ENCODE data around the gene RASSF7. TPM values are rescaled to one million over a fixed set of nuclear protein-coding genes. Genes with fewer than 3 reads are reported as not detected.

The RASSF7 gene
- total RNA-seq, 1 donor from 2014 or later, result 12.8 TPM

DNA sequence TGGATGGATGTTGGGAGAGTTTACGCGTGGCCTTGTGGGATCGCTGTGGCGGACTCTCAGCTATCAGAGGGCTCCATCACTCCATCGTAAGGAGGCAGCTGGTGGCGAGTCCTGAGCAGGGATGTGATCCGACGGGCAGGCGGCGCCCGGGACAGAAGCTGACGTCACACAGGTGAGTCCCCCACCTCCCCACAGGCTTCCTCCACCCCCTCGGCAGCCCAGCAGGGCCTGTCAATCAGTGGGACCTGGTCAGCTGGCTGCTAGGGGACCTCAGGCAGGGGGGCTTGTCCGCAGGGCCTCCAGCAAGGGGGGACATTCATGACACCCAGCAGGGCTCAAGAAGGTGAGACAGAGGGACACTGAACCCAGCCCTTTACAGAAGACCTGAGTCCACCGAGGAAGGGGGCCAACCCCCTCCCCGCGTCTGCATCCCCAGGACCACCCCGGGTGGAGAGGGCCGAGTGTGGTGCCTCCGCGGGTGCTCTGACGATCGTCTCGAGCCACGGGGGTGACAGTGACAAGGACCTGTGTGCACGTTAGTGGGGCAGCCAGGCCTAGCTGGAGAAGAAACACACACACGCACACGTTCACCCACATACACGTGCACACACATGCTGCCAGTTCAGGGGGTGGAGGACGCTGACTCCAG is 32.5 kb upstream of the RASSF7 start:
- no peak overlapping the region for H3K4me3 ChIP-seq
- no peak overlapping the region for H3K4me2 ChIP-seq
- H3K27ac Mint-ChIP-seq, result no peak overlapping the region
- DNase-seq (ENCODE audit: low spot score), result no peak
- H3K36me3 ChIP-seq, result no peaks in the 10 kb centered on the region
- H3K27me3 ChIP-seq, result no peaks in the 10 kb centered on the region
- H3F3A ChIP-seq (ENCODE audit: low read depth), result no peaks in the 10 kb centered on the region
- H3K79me2 ChIP-seq (ENCODE audit: low read depth), result no peaks in the 10 kb centered on the region
- H3K4me3 Mint-ChIP-seq, result no peak overlapping the region
- H2AFZ ChIP-seq (replicated peaks), result no peak overlapping the region
- no peaks in the 10 kb centered on the region for H3K4me1 ChIP-seq
- H3K9me3 ChIP-seq (ENCODE audit: low read depth), result no peaks in the 10 kb centered on the region
- TF ChIP-seq EZH2phosphoT487 (IDR thresholded peaks at IDR 0.05) (no peak), EZH2 (IDR thresholded peaks at IDR 0.05) (no peak)
- TF ChIP-seq, protein P1, sequence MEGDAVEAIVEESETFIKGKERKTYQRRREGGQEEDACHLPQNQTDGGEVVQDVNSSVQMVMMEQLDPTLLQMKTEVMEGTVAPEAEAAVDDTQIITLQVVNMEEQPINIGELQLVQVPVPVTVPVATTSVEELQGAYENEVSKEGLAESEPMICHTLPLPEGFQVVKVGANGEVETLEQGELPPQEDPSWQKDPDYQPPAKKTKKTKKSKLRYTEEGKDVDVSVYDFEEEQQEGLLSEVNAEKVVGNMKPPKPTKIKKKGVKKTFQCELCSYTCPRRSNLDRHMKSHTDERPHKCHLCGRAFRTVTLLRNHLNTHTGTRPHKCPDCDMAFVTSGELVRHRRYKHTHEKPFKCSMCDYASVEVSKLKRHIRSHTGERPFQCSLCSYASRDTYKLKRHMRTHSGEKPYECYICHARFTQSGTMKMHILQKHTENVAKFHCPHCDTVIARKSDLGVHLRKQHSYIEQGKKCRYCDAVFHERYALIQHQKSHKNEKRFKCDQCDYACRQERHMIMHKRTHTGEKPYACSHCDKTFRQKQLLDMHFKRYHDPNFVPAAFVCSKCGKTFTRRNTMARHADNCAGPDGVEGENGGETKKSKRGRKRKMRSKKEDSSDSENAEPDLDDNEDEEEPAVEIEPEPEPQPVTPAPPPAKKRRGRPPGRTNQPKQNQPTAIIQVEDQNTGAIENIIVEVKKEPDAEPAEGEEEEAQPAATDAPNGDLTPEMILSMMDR (IDR thresholded peaks at IDR 0.05), result no peak
- no peaks in the 10 kb centered on the region for H3K4me1 Mint-ChIP-seq
- peaks cover 4% of the 10 kb centered on the region for H3K36me3 Mint-ChIP-seq
- no peak overlapping the region for H3K27ac ChIP-seq
- H3K9me3 Mint-ChIP-seq, result no peaks in the 10 kb centered on the region
- no peak overlapping the region for H3K9ac ChIP-seq
- H4K20me1 ChIP-seq (ENCODE audit: low read depth), result peaks cover 8% of the 10 kb centered on the region
- peaks cover 2% of the 10 kb centered on the region for H3K27me3 Mint-ChIP-seq (ENCODE audit: insufficient read depth, low read depth)

DNA sequence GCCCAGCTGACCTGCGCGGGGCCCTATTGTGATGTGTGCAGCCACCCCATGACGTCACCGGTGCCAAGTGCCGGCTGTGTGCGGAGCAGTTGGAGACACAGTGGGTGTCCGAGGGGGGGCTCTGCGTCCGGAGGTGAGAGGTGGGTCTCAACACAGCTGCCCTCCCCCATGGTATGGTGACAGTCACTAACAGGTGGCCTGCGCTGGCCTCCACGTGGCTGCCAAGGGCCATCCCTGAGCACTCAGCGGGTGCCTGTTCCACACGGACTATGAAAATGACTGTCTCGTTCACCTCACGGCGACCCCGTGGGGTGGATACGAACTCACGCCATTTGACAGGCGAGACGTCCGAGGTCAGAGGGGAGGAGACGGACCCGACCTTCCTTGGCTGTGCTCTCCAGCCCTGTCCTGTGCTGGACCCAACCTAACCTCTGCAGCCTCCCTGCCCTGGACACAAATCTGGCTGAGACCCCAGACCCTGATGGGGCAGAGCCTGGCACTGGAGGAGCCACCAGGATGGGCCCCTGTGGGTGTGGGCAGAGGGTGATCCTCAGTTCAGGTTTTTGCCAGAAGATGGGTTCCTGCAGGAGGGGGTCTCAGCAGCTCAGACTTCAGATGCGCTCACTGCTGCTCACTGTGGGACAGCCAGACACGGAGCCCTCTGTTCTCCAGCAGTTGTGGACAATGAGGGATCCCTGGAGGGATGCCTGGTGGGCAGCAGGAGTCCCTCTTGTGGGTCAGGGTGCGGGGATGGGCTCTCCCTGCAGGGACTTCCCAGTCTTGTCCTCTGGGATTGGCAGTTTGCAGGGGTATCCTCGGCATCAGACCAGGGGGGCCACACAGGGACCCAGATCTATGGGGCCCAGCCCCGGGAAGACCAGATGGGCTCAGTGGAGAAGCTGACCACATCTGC is 31.7 kb upstream of the RASSF7 start:
- H3K79me2 ChIP-seq (ENCODE audit: low read depth), result peaks cover 4% of the 10 kb centered on the region
- H2AFZ ChIP-seq (replicated peaks), result no peak overlapping the region
- Mint-ChIP-seq H3K27ac (no peak overlapping the region), H3K4me1 (no peaks in the 10 kb centered on the region), H3K4me3 (no peak overlapping the region), H3K9me3 (no peaks in the 10 kb centered on the region), H3K36me3 (peaks cover 2% of the 10 kb centered on the region), H3K27me3 (ENCODE audit: insufficient read depth, low read depth) (peaks cover 2% of the 10 kb centered on the region)
- H3K36me3 ChIP-seq, result no peaks in the 10 kb centered on the region
- peaks cover 15% of the 10 kb centered on the region for H4K20me1 ChIP-seq (ENCODE audit: low read depth)
- H3K4me2 ChIP-seq, result no peak overlapping the region
- H3K9ac ChIP-seq, result no peak overlapping the region
- H3F3A ChIP-seq (ENCODE audit: low read depth), result no peaks in the 10 kb centered on the region
- no peak overlapping the region for H3K4me3 ChIP-seq
- no peaks in the 10 kb centered on the region for H3K4me1 ChIP-seq
- H3K27me3 ChIP-seq, result no peaks in the 10 kb centered on the region
- no peaks in the 10 kb centered on the region for H3K9me3 ChIP-seq (ENCODE audit: low read depth)
- TF ChIP-seq EZH2phosphoT487 (IDR thresholded peaks at IDR 0.05), result no peak
- TF ChIP-seq, protein P1 (IDR thresholded peaks at IDR 0.05), result no peak
- TF ChIP-seq EZH2 (IDR thresholded peaks at IDR 0.05), result no peak
- no peak for DNase-seq (ENCODE audit: low spot score)
- no peak overlapping the region for H3K27ac ChIP-seq

DNA sequence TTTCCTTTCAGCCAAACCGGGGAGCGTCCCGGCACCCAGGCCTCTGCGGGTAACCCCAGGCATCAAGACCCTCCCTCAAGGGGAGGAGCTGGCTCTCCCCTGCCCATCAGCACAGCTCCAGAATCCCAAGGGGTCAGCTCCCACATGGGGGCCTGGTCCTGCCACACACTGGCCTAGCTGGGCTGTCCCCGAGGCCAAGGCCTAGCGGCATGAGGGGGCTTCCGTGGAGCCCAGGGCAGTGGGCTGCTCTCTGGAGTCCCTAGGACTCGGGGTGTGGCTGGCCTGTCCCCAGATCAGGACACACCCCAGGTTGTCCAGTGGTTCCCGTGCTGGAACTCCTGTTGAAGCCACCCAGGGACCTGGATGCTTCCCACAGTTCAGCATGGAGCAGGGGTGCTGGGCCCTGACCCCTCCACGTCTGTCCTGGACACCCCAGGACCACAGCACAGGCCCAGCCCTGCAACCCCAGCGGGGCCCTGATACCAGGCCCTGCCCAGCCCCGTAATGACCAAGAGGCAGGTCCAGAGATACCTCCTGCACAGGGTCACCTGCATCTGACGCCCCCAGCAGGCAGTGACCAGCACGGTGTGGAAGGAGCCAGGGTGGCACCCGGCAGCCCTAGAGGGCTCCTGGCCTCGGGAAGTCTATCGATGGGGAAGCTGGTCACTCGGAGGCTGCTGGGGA is 30.9 kb upstream of the RASSF7 start:
- H3K9me3 Mint-ChIP-seq, result no peaks in the 10 kb centered on the region
- TF ChIP-seq EZH2 (IDR thresholded peaks at IDR 0.05) (no peak), EZH2phosphoT487 (IDR thresholded peaks at IDR 0.05) (no peak)
- TF ChIP-seq, protein P1 (IDR thresholded peaks at IDR 0.05), result no peak
- H3K27ac ChIP-seq, result no peak overlapping the region
- H3K4me2 ChIP-seq, result no peak overlapping the region
- peaks cover 23% of the 10 kb centered on the region for H4K20me1 ChIP-seq (ENCODE audit: low read depth)
- H3K27me3 Mint-ChIP-seq (ENCODE audit: insufficient read depth, low read depth), result peaks cover 2% of the 10 kb centered on the region
- peaks cover 5% of the 10 kb centered on the region for H3K4me1 ChIP-seq
- no peak overlapping the region for H3K27ac Mint-ChIP-seq
- no peak overlapping the region for H3K4me3 Mint-ChIP-seq
- no peaks in the 10 kb centered on the region for H3K27me3 ChIP-seq
- H3K9ac ChIP-seq, result no peak overlapping the region
- no peak overlapping the region for H2AFZ ChIP-seq (replicated peaks)
- H3K79me2 ChIP-seq (ENCODE audit: low read depth), result peaks cover 12% of the 10 kb centered on the region
- H3K36me3 ChIP-seq, result no peaks in the 10 kb centered on the region
- no peak for DNase-seq (ENCODE audit: low spot score)
- H3K9me3 ChIP-seq (ENCODE audit: low read depth), result no peaks in the 10 kb centered on the region
- H3K4me3 ChIP-seq, result no peak overlapping the region
- no peaks in the 10 kb centered on the region for H3K4me1 Mint-ChIP-seq
- H3F3A ChIP-seq (ENCODE audit: low read depth), result peaks cover 4% of the 10 kb centered on the region
- H3K36me3 Mint-ChIP-seq, result peaks cover 2% of the 10 kb centered on the region
